SIG-M5 treated with dmso at 0.1 percent for 504 hours (cell line): ENCODE measurements around the gene PTPN3.

Source experiments
- DNase-seq: peaks from one replicate; lab custom pipeline; 2025; ENCODE audit not compliant: unreplicated experiment; lab: John Stamatoyannopoulos, UW

The PTPN3 gene

GRCh38 chr9:109455391-109455790 is 42.7 kb downstream of the PTPN3 start:
- DNase-seq, result no peak

- no peak for DNase-seq
Measured at GRCh38 chr9:109454601-109455155, 43.4 kb downstream of the PTPN3 start.

- DNase-seq, result no peak
Measured at GRCh38 chr9:109454041-109454440, 44.1 kb downstream of the PTPN3 start.

- no peak for DNase-seq
Measured at GRCh38 chr9:109453210-109453842, 44.8 kb downstream of the PTPN3 start.

- DNase-seq, result no peak
Measured at GRCh38 chr9:109452761-109453160, 45.3 kb downstream of the PTPN3 start.

GRCh38 chr9:109451311-109452025 is 46.6 kb downstream of the PTPN3 start:
- peak; percentile 18 for DNase-seq

GRCh38 chr9:109450346-109450745 is 47.8 kb downstream of the PTPN3 start:
- no peak for DNase-seq

GRCh38 chr9:109449036-109449798 is 48.9 kb downstream of the PTPN3 start:
- DNase-seq, result no peak

- no peak for DNase-seq
Measured at GRCh38 chr9:109448223-109448622, 49.9 kb downstream of the PTPN3 start.

GRCh38 chr9:109447329-109448076 is 50.6 kb downstream of the PTPN3 start:
- no peak for DNase-seq

- no peak for DNase-seq
Measured at GRCh38 chr9:109444771-109445320, 53.3 kb downstream of the PTPN3 start.

- DNase-seq, result no peak
Measured at GRCh38 chr9:109442716-109443115, 55.4 kb downstream of the PTPN3 start.

- DNase-seq, result no peak
Measured at GRCh38 chr9:109441296-109441695, 56.8 kb downstream of the PTPN3 start.

- DNase-seq, result peak; percentile 92
Measured at GRCh38 chr9:109440797-109441287, 57.3 kb downstream of the PTPN3 start.

- DNase-seq, result peak; percentile 25
Measured at GRCh38 chr9:109440117-109440515, 58.0 kb downstream of the PTPN3 start.

- DNase-seq, result no peak
Measured at GRCh38 chr9:109439378-109440116, 58.6 kb downstream of the PTPN3 start.

- no peak for DNase-seq
Measured at GRCh38 chr9:109437286-109437685, 60.8 kb downstream of the PTPN3 start.

- DNase-seq, result no peak
Measured at GRCh38 chr9:109436071-109436470, 62.0 kb downstream of the PTPN3 start.

GRCh38 chr9:109433476-109433875 is 64.6 kb downstream of the PTPN3 start:
- no peak for DNase-seq

GRCh38 chr9:109430231-109430630 is 67.9 kb downstream of the PTPN3 start:
- no peak for DNase-seq
